K562 (cell line): ENCODE data around the gene EPB41L4A. TPM values are rescaled to one million over a fixed set of nuclear protein-coding genes. Genes with fewer than 3 reads are reported as not detected.

Experiments
- ATAC-seq: fragments of 200-7000 bp; cut with Tn5 transposase; 3 replicates; pipeline ENCODE4 v1.9.1; 2020; ENCODE audit warnings: moderate library complexity
- BruUV-seq: library from RNA; stranded (reverse); fragments of 400-500 nt; replicated peaks from 2 replicates; lab custom pipeline; 2021; lab: Mats Ljungman, UMichigan
- CTCF ChIA-PET: fragments of 300-600 bp; formaldehyde crosslinking; extraction: SDS; loops from one replicate; lab custom pipeline; 2021; ENCODE audit warnings: low intra/inter-chr PET ratio; lab: Yijun Ruan, JAX
- POLR2A ChIA-PET: fragments of 300-600, 350-650 bp; sonication (Branson Sonifier 250); formaldehyde crosslinking; extraction: SDS; loops from one replicate; lab custom pipeline; 2021; ENCODE audit warnings: antibody characterized with exemption, inconsistent platforms; lab: Yijun Ruan, JAX
- DNase-seq, 4 experiments: peaks; one replicate each; pipeline versions ENCODE4 v3.0.0 to v3.0.0-alpha.2; 2011 to 2018; ENCODE audit warnings: low spot score in 3 of 4, mixed read lengths in 3 of 4; ENCODE audit errors: extremely low read depth in 1 of 4
- FAIRE-seq: peaks from 2 replicates; lab custom pipeline; 2011; peaks lifted over from hg19 to GRCh38; lab: Jason Lieb, UNC
- H2AFZ ChIP-seq: 2 replicates; pipeline ENCODE4 v1.6.0; 2011; ENCODE audit warnings: low read depth, low read length, control low read depth, inconsistent platforms
- H3K27ac ChIP-seq: fragments of 200-600 bp; 3 replicates; pipeline ENCODE4 v1.8.0; 2011; ENCODE audit warnings: low read depth, mild to moderate bottlenecking, control low read depth, inconsistent platforms, low read length, moderate library complexity, mixed read lengths; ENCODE audit errors: extremely low read depth
- H3K27me3 ChIP-seq, 2 experiments: fragments of 300-600 bp in 1 of 2; 2 replicates in 1 of 2; 3 replicates in 1 of 2; pipeline versions ENCODE4 v1.6.0 to v1.8.0; 2011; ENCODE audit warnings: inconsistent platforms in 2 of 2, low read length in 2 of 2, mild to moderate bottlenecking in 1 of 2, mixed read lengths in 1 of 2, moderate library complexity in 1 of 2; ENCODE audit not compliant: control insufficient read depth in 2 of 2, insufficient read depth in 2 of 2
- H3K36me3 ChIP-seq: fragments of 300-600 bp; 3 replicates; pipeline ENCODE4 v1.8.0; 2011; ENCODE audit warnings: mild to moderate bottlenecking, low read length, inconsistent platforms; ENCODE audit not compliant: control insufficient read depth, insufficient read depth
- H3K4me1 ChIP-seq, 2 experiments: fragments of 200-600 bp in 1 of 2; replicated peaks in 1 of 2; 2 replicates in 1 of 2; 3 replicates in 1 of 2; pipeline versions ENCODE4 v1.5.1 to v1.8.0; 2011; ENCODE audit warnings: inconsistent platforms in 2 of 2, low read length in 2 of 2, mild to moderate bottlenecking in 1 of 2, mixed read lengths in 1 of 2, moderate library complexity in 1 of 2; ENCODE audit not compliant: control insufficient read depth in 2 of 2, insufficient read depth in 2 of 2
- H3K4me2 ChIP-seq: 2 replicates; pipeline ENCODE4 v1.6.1; 2011; ENCODE audit warnings: low read length, control low read depth, inconsistent platforms, mixed read lengths; ENCODE audit not compliant: insufficient read depth
- H3K4me3 ChIP-seq: fragments of 200-600 bp; sonication (generic), shearing (Covaris generic); 2 replicates; pipeline ENCODE4 v1.5.1; 2016; ENCODE audit warnings: control low read depth, inconsistent platforms
- H3K79me2 ChIP-seq: fragments of 200-600 bp; 3 replicates; pipeline ENCODE4 v1.8.0; 2011; ENCODE audit warnings: low read length, inconsistent platforms; ENCODE audit not compliant: control insufficient read depth, insufficient read depth
- H3K9ac ChIP-seq, 2 experiments: 2 replicates each; pipeline versions ENCODE4 v1.6.0 to v1.6.1; 2011; ENCODE audit warnings: low read depth in 2 of 2, low read length in 2 of 2, control low read depth in 1 of 2, inconsistent platforms in 1 of 2, mild to moderate bottlenecking in 1 of 2, mixed read lengths in 1 of 2; ENCODE audit not compliant: insufficient read depth in 1 of 2
- H3K9me1 ChIP-seq: one replicate; pipeline ENCODE4 v1.6.0; 2011; ENCODE audit warnings: inconsistent platforms, mild to moderate bottlenecking, low read length, moderate library complexity; ENCODE audit not compliant: control insufficient read depth, insufficient read depth
- H3K9me3 ChIP-seq: replicated peaks from 2 replicates; pipeline ENCODE4 v1.5.1; 2011; ENCODE audit warnings: low read depth, low read length, inconsistent platforms; ENCODE audit not compliant: control insufficient read depth, insufficient read depth
- H4K20me1 ChIP-seq: replicated peaks from 2 replicates; pipeline ENCODE4 v1.6.1; 2011; ENCODE audit warnings: low read length, inconsistent platforms, mixed read lengths; ENCODE audit not compliant: control insufficient read depth, insufficient read depth
- BCL6 ChIP-seq: fragments of 250-450 bp; sonication (Bioruptor Pico); IDR thresholded peaks from 2 replicates; pipeline ENCODE4 v1.4.0; 2020
- CREBBP ChIP-seq: IDR thresholded peaks from one replicate; pipeline ENCODE4 v1.6.1; 2012; ENCODE audit warnings: low read depth, mild to moderate bottlenecking, control low read depth, inconsistent platforms, low read length
- FOXJ3 ChIP-seq: sonication (generic); formaldehyde crosslinking; IDR thresholded peaks from 2 replicates; pipeline ENCODE4 v1.4.0; 2020; ENCODE audit warnings: mild to moderate bottlenecking, missing genetic modification reagents
- HEY1 ChIP-seq: fragments of 250-450 bp; sonication (Bioruptor Pico); IDR thresholded peaks from 2 replicates; pipeline ENCODE4 v1.5.0; 2020; ENCODE audit warnings: mild to moderate bottlenecking, moderate library complexity, borderline replicate concordance
- HIVEP1 ChIP-seq: fragments of 250-450 bp; sonication (Bioruptor Pico); IDR thresholded peaks from 2 replicates; pipeline ENCODE4 v1.4.0; 2020; ENCODE audit warnings: mild to moderate bottlenecking
- MBD2 ChIP-seq: sonication (generic); IDR thresholded peaks from 2 replicates; pipeline ENCODE4 v1.6.1; 2016; ENCODE audit warnings: low read depth, borderline replicate concordance
- MEIS2 ChIP-seq: fragments of 450-650 bp; IDR thresholded peaks from 2 replicates; pipeline ENCODE4 v1.6.1; 2014; ENCODE audit warnings: mild to moderate bottlenecking; ENCODE audit not compliant: partially characterized antibody
- NFIC ChIP-seq: fragments of 450-650 bp; IDR thresholded peaks from 2 replicates; pipeline ENCODE4 v1.6.1; 2017; ENCODE audit warnings: mild to moderate bottlenecking, inconsistent platforms
- SMARCC2 ChIP-seq: fragments of 450-650 bp; IDR thresholded peaks from 2 replicates; pipeline ENCODE4 v1.6.1; 2017; ENCODE audit warnings: antibody characterized with exemption, moderate library complexity, mild to moderate bottlenecking, low read depth
- TRIM28 ChIP-seq: fragments of 450-650 bp; IDR thresholded peaks from 2 replicates; pipeline ENCODE4 v1.6.1; 2017
- ZNF121 ChIP-seq: sonication (generic); formaldehyde crosslinking; conservative IDR thresholded peaks from 2 replicates; pipeline ENCODE4 v1.8.0; 2022; ENCODE audit warnings: missing genetic modification reagents
- WGBS: fragments of 100-300 bp; shearing (Covaris generic); methylation state at CpG from one replicate; pipeline ENCODE4 v1.1.6; 2016; ENCODE audit warnings: low coverage, mixed read lengths; ENCODE audit not compliant: insufficient coverage; ENCODE audit errors: missing lambda C conversion rate; 5-methylcytosine and 5-hydroxymethylcytosine counted together
- in situ Hi-C: fragments of 300-500 bp; cut with MboI; formaldehyde crosslinking; loops from 4 replicates; pipeline ENCODE4 v1.15.0; 2018; ENCODE audit warnings: inconsistent platforms, mixed read lengths
- intact Hi-C: fragments of 100-400 bp; cut with micrococcal nuclease; formaldehyde crosslinking; loops from 2 replicates; pipeline ENCODE4 v1.14.2; 2022
- polyA plus RNA-seq, 8 experiments: library from polyadenylated mRNA; depleted of rRNA in 4 of 8; stranded (reverse) in 5 of 8; unstranded in 3 of 8; fragments of >200 nt; fragmentation: Nextera tagmentation in 2 of 8; fragmentation: Illumina TruSeq in 1 of 8; extraction: Ambion mirVana in 2 of 8; extraction: Trizol in 1 of 8; gene quantifications; 2 replicates each; pipeline versions ENCODE4 v1.2.1 to v1.2.3, GENCODE V29; 2011 to 2014; ENCODE audit warnings: inconsistent platforms in 1 of 8, missing spikeins in 1 of 8
- total RNA-seq, 7 experiments: library from RNA; depleted of rRNA in 6 of 7; stranded (reverse); fragments of >200 nt in 6 of 7; fragmentation: Illumina TruSeq in 2 of 7; extraction: Trizol in 2 of 7; gene quantifications; 2 replicates each; pipeline versions ENCODE4 v1.2.1 to v1.2.3, GENCODE V29; 2011 to 2021; ENCODE audit warnings: low replicate concordance in 1 of 7
- TF ChIP-seq, protein P1 (sequence below): sonication (generic); formaldehyde crosslinking; IDR thresholded peaks from 2 replicates; pipeline ENCODE4 v1.8.0; 2022; ENCODE audit warnings: mild to moderate bottlenecking, missing genetic modification reagents
- TF ChIP-seq, protein P2 (sequence below): fragments of 250-450 bp; sonication (Bioruptor Pico); IDR thresholded peaks from 2 replicates; pipeline ENCODE4 v1.4.0; 2020; ENCODE audit warnings: mild to moderate bottlenecking, moderate library complexity

The EPB41L4A gene
- total and polyA plus RNA-seq, 9 of the 15 experiments (the other 6 are each of a cell fraction or from before 2014, with no cell fraction given), result 0.04 to 0.35 (median 0.12) TPM; not detected in 3

DNA sequence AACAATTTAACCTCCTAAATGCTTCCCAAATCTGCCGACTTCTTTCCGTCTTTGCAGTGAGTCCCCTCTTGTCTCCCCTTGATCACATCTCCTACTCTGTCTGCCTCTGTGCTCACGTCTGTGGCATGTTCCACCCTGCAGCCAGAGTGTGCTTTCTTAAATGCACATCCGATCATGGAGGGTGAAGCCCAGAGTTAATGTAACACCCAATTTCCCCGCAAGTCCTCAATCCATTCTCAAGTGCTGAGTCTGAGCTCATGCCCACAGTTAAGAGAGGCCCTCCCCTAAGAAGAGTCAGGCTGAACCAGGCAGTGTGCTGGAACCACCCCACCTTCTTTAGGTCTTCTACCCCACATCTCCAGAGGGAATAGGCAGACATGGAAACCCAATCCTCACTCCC is 164.8 kb downstream of the EPB41L4A start:
- CTCF ChIA-PET, result no interaction called here
- WGBS, result under 1% methylated on average over 5 of the region's 5 CpGs
- no peak for DNase-seq
- H3K4me1 ChIP-seq, result no peaks in the 10 kb centered on the region
- intact Hi-C loops (no loop called here), in situ Hi-C loops (no loop called here)
- H3K36me3 ChIP-seq, result no peaks in the 10 kb centered on the region
- no TSS peak for BruUV-seq
- H3K9me1 ChIP-seq, result no peaks in the 10 kb centered on the region
- H3K4me3 ChIP-seq, result no peak overlapping the region
- H3K27ac ChIP-seq, result no peak overlapping the region
- no peaks in the 10 kb centered on the region for H3K9me3 ChIP-seq
- no peak for FAIRE-seq
- H3K27me3 ChIP-seq, result peaks cover 0 to 4% of the 10 kb centered on the region in 2 experiments; a peak in 1 of 5 replicates
- no peak overlapping the region for H3K9ac ChIP-seq
- TF ChIP-seq MBD2 (no peak), ZNF121 (CRISPR knock-in tag) (no peak), FOXJ3 (CRISPR knock-in tag) (no peak), HIVEP1 (CRISPR knock-in tag) (no peak)
- ATAC-seq, result no peak
- H3K4me2 ChIP-seq, result no peak overlapping the region
- H3K79me2 ChIP-seq, result no peaks in the 10 kb centered on the region
- POLR2A ChIA-PET, result interaction anchor here (0.6 kb wide), 1 partner anchor 9 kb away, joined by 3 read pairs; no protein-coding TSS in a partner anchor
- no peak overlapping the region for H2AFZ ChIP-seq
- H4K20me1 ChIP-seq, result no peaks in the 10 kb centered on the region

DNA sequence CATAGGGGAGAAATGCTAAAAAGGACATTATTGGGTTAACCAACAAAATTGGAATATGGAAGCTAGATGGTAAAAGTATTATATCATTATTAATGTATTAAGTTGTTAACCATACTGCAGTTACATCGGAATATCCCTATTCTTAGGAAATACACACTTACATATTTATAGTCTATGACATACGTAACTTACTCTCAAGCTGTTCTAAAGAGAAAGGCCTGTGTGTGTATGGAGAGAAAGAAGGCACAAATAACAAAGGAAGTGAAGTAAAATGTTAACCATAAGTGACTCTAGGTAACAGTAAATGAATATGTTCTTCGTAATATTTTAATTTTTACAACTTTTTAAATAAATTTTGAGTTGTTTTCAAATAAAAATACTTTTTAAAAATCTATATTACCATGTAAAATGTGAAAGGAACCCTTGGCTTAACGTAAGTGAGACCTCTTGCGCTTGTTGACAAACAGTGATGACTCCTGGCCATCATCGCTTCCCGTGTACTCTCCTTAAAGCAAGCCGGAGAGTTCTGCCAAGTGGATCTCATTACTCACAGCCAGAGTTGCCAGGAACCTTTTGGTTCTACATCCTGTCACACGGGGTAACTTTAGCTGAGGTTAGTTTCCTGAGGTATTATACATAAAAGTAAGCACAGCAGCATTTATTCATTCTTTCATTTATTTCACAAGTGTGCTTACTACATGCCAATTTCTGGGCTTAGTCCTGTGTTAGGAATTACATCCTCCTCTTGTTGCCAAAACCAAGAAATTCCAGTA is 165.4 kb downstream of the EPB41L4A start:
- FAIRE-seq (no peak), DNase-seq (no peak), ATAC-seq (no peak)
- Histone ChIP-seq H3K79me2 (no peaks in the 10 kb centered on the region), H3K4me1 (no peaks in the 10 kb centered on the region), H3K4me2 (no peak overlapping the region), H3K9ac (no peak overlapping the region), H3K27me3 (peaks cover 0 to 4% of the 10 kb centered on the region in 2 experiments; a peak in 1 of 5 replicates), H2AFZ (no peak overlapping the region), H3K4me3 (no peak overlapping the region), H4K20me1 (no peaks in the 10 kb centered on the region), H3K36me3 (no peaks in the 10 kb centered on the region), H3K9me3 (no peaks in the 10 kb centered on the region), H3K27ac (no peak overlapping the region), H3K9me1 (no peaks in the 10 kb centered on the region)
- POLR2A ChIA-PET, result interaction anchor here (0.8 kb wide), 1 partner anchor 8 kb away, joined by 3 read pairs; no protein-coding TSS in a partner anchor
- in situ Hi-C loops, result no loop called here
- WGBS, result under 1% methylated on average over 9 of the region's 9 CpGs
- BruUV-seq, result no TSS peak
- intact Hi-C loops, result no loop called here
- CTCF ChIA-PET, result no interaction called here
- no peak for TF ChIP-seq BCL6 (CRISPR knock-in tag)
- no peak for TF ChIP-seq TRIM28
- no peak for TF ChIP-seq HEY1
- no peak for TF ChIP-seq SMARCC2
- TF ChIP-seq NFIC, result no peak
- TF ChIP-seq CREBBP, result no peak
- TF ChIP-seq, protein P1, sequence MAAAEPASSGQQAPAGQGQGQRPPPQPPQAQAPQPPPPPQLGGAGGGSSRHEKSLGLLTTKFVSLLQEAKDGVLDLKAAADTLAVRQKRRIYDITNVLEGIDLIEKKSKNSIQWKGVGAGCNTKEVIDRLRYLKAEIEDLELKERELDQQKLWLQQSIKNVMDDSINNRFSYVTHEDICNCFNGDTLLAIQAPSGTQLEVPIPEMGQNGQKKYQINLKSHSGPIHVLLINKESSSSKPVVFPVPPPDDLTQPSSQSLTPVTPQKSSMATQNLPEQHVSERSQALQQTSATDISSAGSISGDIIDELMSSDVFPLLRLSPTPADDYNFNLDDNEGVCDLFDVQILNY (CRISPR knock-in tag), result no peak
- no peak for TF ChIP-seq MEIS2
- TF ChIP-seq, protein P2, sequence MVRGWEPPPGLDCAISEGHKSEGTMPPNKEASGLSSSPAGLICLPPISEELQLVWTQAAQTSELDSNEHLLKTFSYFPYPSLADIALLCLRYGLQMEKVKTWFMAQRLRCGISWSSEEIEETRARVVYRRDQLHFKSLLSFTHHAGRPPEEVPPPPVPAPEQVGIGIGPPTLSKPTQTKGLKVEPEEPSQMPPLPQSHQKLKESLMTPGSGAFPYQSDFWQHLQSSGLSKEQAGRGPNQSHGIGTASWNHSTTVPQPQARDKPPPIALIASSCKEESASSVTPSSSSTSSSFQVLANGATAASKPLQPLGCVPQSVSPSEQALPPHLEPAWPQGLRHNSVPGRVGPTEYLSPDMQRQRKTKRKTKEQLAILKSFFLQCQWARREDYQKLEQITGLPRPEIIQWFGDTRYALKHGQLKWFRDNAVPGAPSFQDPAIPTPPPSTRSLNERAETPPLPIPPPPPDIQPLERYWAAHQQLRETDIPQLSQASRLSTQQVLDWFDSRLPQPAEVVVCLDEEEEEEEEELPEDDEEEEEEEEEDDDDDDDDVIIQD (CRISPR knock-in tag), result no peak
